Motor neuron (in vitro differentiated cells): ENCODE data around the gene MXRA8. TPM values are rescaled to one million over a fixed set of nuclear protein-coding genes. Genes with fewer than 3 reads are reported as not detected.
"Not testable (repeated sequence)": the region's sequence is repeated elsewhere in the genome, so short reads cannot be mapped to it uniquely, and the experiment has no call there.

Source experiments
- ATAC-seq, 8 experiments: fragments of 200-7000 bp; cut with Tn5 transposase; replicated peaks in 6 of 8; 2 replicates each; pipeline ENCODE4 v1.8.0; 2021; ENCODE audit warnings: mild to moderate bottlenecking in 8 of 8, moderate library complexity in 8 of 8
- H3K27ac ChIP-seq, 2 donors: fragments of 250-450 bp; sonication (Bioruptor Pico); 2 replicates each; pipeline ENCODE4 v1.9.0; 2021; ENCODE audit warnings: antibody characterized with exemption in 2 of 2, mild to moderate bottlenecking in 2 of 2, moderate library complexity in 1 of 2
- H3K4me1 ChIP-seq, 2 donors: fragments of 250-450 bp; sonication (Bioruptor Pico); replicated peaks in 1 of 2; 2 replicates each; pipeline ENCODE4 v1.6.1; 2021; ENCODE audit warnings: antibody characterized with exemption in 2 of 2, mild to moderate bottlenecking in 2 of 2, moderate library complexity in 1 of 2
- H3K4me3 ChIP-seq, 5 donors: fragments of 250-450 bp; sonication (Bioruptor Pico); 2 replicates each; pipeline ENCODE4 v1.9.0; 2021; ENCODE audit warnings: antibody characterized with exemption in 5 of 5, mild to moderate bottlenecking in 5 of 5, moderate library complexity in 4 of 5
- WGBS, 10 experiments: fragments of 450-650 bp; shearing (Covaris generic); methylation state at CpG; one replicate each; pipeline ENCODE4 v1.0.0; 2022; 5-methylcytosine and 5-hydroxymethylcytosine counted together
- in situ Hi-C, 9 experiments: fragments of 400-800 bp; cut with MboI; loops; one replicate each; pipeline ENCODE4 v1.15.0; 2021; ENCODE audit warnings: low sequenced_read_pairs in 9 of 9, low pct_unique_long_range_greater_than_20kb in 2 of 9; ENCODE audit not compliant: unreplicated experiment in 9 of 9
- total RNA-seq, 8 experiments: library from RNA; unstranded; fragments of 300-600 nt; gene quantifications; 2 replicates each; pipeline versions ENCODE4 v1.2.3 to v1.2.4, GENCODE V29; 2022

The MXRA8 gene
- total RNA-seq, 8 experiments from 2014 or later = 13.2 to 115 (median 34.5) TPM

- no peaks in the 10 kb centered on the region for H3K4me1 ChIP-seq
- ATAC-seq = peak in 3 of 8 experiments; percentile 2 to 15 (median 13)
- 80 to 100% (median 92%) methylated on average over 1 to 8 of the region's 8 CpGs; no CpG with 5 or more reads in 3 of the 10 experiments for WGBS, 10 experiments
- H3K4me3 ChIP-seq = no peak overlapping the region
- no peak overlapping the region for H3K27ac ChIP-seq
- in situ Hi-C loops = no loop called here
These were observed 27.6 kb upstream of the MXRA8 start for GRCh38 chr1:1385931-1386330.

GRCh38 chr1:1385339-1385738 is 27.0 kb upstream of the MXRA8 start:
- H3K4me1 ChIP-seq, H3K4me3 ChIP-seq, H3K27ac ChIP-seq, ATAC-seq, in situ Hi-C loops: not testable (repeated sequence)
- 91 to 100% (median 94%) methylated on average over 1 to 29 of the region's 29 CpGs; no CpG with 5 or more reads in 4 of the 10 experiments for WGBS, 10 experiments

- 80 to 100% (median 90%) methylated on average over 1 to 4 of the region's 8 CpGs; no CpG with 5 or more reads in 7 of the 10 experiments for WGBS, 10 experiments
- ATAC-seq = peak in 4 of 8 experiments; percentile 0 to 7 (median 4)
- Histone ChIP-seq H3K4me3 (no peak overlapping the region), H3K27ac (no peak overlapping the region), H3K4me1 (peaks cover 1 to 3% of the 10 kb centered on the region in 2 donors)
- in situ Hi-C loops = no loop called here
These were observed 22.9 kb upstream of the MXRA8 start for GRCh38 chr1:1381294-1381693.

- WGBS, 10 experiments = 86 to 100% methylated on average over 3 to 5 of the region's 16 CpGs; no CpG with 5 or more reads in 8 of the 10 experiments
- H3K4me1 ChIP-seq = peaks cover 6 to 7% of the 10 kb centered on the region in 2 donors
- no peak overlapping the region for H3K27ac ChIP-seq
- in situ Hi-C loops = no loop called here
- peak in 3 of 8 experiments; percentile 6 to 12 (median 9) for ATAC-seq
- H3K4me3 ChIP-seq = no peak overlapping the region
These were observed 22.5 kb upstream of the MXRA8 start for GRCh38 chr1:1380860-1381259.

- H3K4me1 ChIP-seq = peaks cover 17 to 19% of the 10 kb centered on the region in 2 donors
- no peak for ATAC-seq
- H3K4me3 ChIP-seq = no peak overlapping the region
- 85 to 100% (median 92%) methylated on average over 2 to 16 of the region's 16 CpGs; no CpG with 5 or more reads in 1 of the 10 experiments for WGBS, 10 experiments
- no peak overlapping the region for H3K27ac ChIP-seq
- in situ Hi-C loops = no loop called here
These were observed 19.3 kb upstream of the MXRA8 start for GRCh38 chr1:1377540-1378205.

- Histone ChIP-seq H3K27ac (peak overlapping the region; percentile 97 to 99), H3K4me3 (no peak overlapping the region), H3K4me1 (peaks cover 25 to 28% of the 10 kb centered on the region in 2 donors)
- in situ Hi-C loops = no loop called here
- WGBS, 10 experiments = 56 to 100% (median 89%) methylated on average over 1 to 9 of the region's 10 CpGs; no CpG with 5 or more reads in 1 of the 10 experiments
- no peak for ATAC-seq
These were observed 18.3 kb upstream of the MXRA8 start for GRCh38 chr1:1376551-1377226.

GRCh38 chr1:1374929-1375662 is 16.7 kb upstream of the MXRA8 start, which contains the start of gene AURKAIP1:
AURKAIP1 (minus strand) TSS chr1:1375207; CDS start chr1:1374756, 451 bp downstream.
- WGBS, 10 experiments = 0 to 10% (median 1%) methylated on average over 2 to 48 of the region's 85 CpGs; no CpG with 5 or more reads in 4 of the 10 experiments
- in situ Hi-C loops = no loop called here
- Histone ChIP-seq H3K4me1 (peaks cover 26 to 29% of the 10 kb centered on the region in 2 donors), H3K27ac (peak within 1 kb of the TSS; percentile 97 to 99), H3K4me3 (peak within 1 kb of the TSS; percentile 72 to 97 (median 80))
- peak; percentile 85 to 96 (median 92) for ATAC-seq

- peaks cover 26 to 29% of the 10 kb centered on the region in 2 donors for H3K4me1 ChIP-seq
- in situ Hi-C loops = no loop called here
- peak in 5 of 8 experiments; percentile 0 to 7 (median 1) for ATAC-seq
- H3K27ac ChIP-seq = peak overlapping the region; percentile 90 to 99
- peak overlapping the region; percentile 72 to 97 (median 80) for H3K4me3 ChIP-seq
- 0 to 4% methylated on average over 1 to 5 of the region's 24 CpGs; no CpG with 5 or more reads in 8 of the 10 experiments for WGBS, 10 experiments
These were observed 16.2 kb upstream of the MXRA8 start for GRCh38 chr1:1374589-1374928.

- Histone ChIP-seq H3K4me3 (peak overlapping the region; percentile 72 to 97 (median 80)), H3K27ac (peak overlapping the region; percentile 90 to 99), H3K4me1 (peaks cover 26 to 29% of the 10 kb centered on the region in 2 donors)
- in situ Hi-C loops = no loop called here
- WGBS, 10 experiments = 0 to 84% (median 44%) methylated on average over 1 to 21 of the region's 52 CpGs; no CpG with 5 or more reads in 3 of the 10 experiments
- no peak for ATAC-seq
These were observed 15.6 kb upstream of the MXRA8 start for GRCh38 chr1:1373815-1374588.

GRCh38 chr1:1373051-1373814 is 14.9 kb upstream of the MXRA8 start:
- H3K27ac ChIP-seq = no peak overlapping the region
- WGBS, 10 experiments = 80 to 100% (median 90%) methylated on average over 1 to 15 of the region's 26 CpGs; no CpG with 5 or more reads in 5 of the 10 experiments
- in situ Hi-C loops = no loop called here
- peak overlapping the region in 4 of 5 donors; percentile 72 to 97 (median 80) for H3K4me3 ChIP-seq
- ATAC-seq = no peak
- peaks cover 26 to 29% of the 10 kb centered on the region in 2 donors for H3K4me1 ChIP-seq

GRCh38 chr1:1371746-1372711 is 13.7 kb upstream of the MXRA8 start:
- ATAC-seq = peak; percentile 3 to 22 (median 18)
- in situ Hi-C loops = no loop called here
- Histone ChIP-seq H3K4me3 (peak overlapping the region in 2 of 5 donors; percentile 4 to 6), H3K4me1 (peaks cover 26 to 29% of the 10 kb centered on the region in 2 donors), H3K27ac (no peak overlapping the region)
- WGBS, 10 experiments = 4 to 85% (median 32%) methylated on average over 1 to 14 of the region's 26 CpGs; no CpG with 5 or more reads in 4 of the 10 experiments
